Body of pancreas (tissue), 4 donors: ENCODE measurements around the gene SLC28A3. TPM values are rescaled to one million over a fixed set of nuclear protein-coding genes. Genes with fewer than 3 reads are reported as not detected.
A peak's percentile ranks its signal among the peaks of the same experiment; 100 is the strongest.

ENCODE experiments used
- ATAC-seq: fragments of 150-250 bp; one replicate; pipeline ENCODE4 v1.9.1; 2016
- DNase-seq, 4 donors: peaks; one replicate each; pipeline ENCODE4 v3.0.0-alpha.2; 2019
- H3K27ac ChIP-seq, 4 donors: fragments of 200-600 bp; sonication (generic); 1 replicate in 3 of 4; 2 replicates in 1 of 4; pipeline versions ENCODE4 v1.5.1 to v1.6.1; 2016 to 2019; ENCODE audit warnings: mild to moderate bottlenecking in 1 of 4, mixed read lengths in 1 of 4, moderate library complexity in 1 of 4
- H3K27me3 ChIP-seq, 2 donors: fragments of 200-600 bp; sonication (generic); one replicate each; pipeline ENCODE4 v1.6.0; 2016; ENCODE audit warnings: mild to moderate bottlenecking in 1 of 2
- H3K36me3 ChIP-seq, 2 donors: fragments of 200-600 bp; sonication (generic); replicated peaks in 1 of 2; 2 replicates each; pipeline ENCODE4 v1.5.1; 2016; ENCODE audit warnings: low read depth in 2 of 2; ENCODE audit not compliant: insufficient read depth in 1 of 2
- H3K4me1 ChIP-seq: fragments of 200-600 bp; sonication (generic); one replicate; pipeline ENCODE4 v1.6.0; 2016
- H3K4me3 ChIP-seq, 2 donors: fragments of 200-600 bp; sonication (generic); 1 replicate in 1 of 2; 2 replicates in 1 of 2; pipeline ENCODE4 v1.5.1; 2016 to 2019
- H3K9me3 ChIP-seq, 3 donors: fragments of 200-600 bp; sonication (generic); 1 replicate in 2 of 3; 2 replicates in 1 of 3; pipeline ENCODE4 v1.5.1; 2016
- POLR2A ChIP-seq, 3 donors: fragments of 450-650 bp; IDR thresholded peaks; one replicate each; pipeline ENCODE4 v1.6.1; 2016; ENCODE audit warnings: antibody characterized with exemption in 3 of 3, mild to moderate bottlenecking in 2 of 3
- WGBS, 2 donors: methylation state at CpG; one replicate each; pipeline ENCODE4 v1.1.5; 2017; 5-methylcytosine and 5-hydroxymethylcytosine counted together
- intact Hi-C: fragments of 100-400 bp; cut with DNase I; formaldehyde crosslinking; loops from one replicate; pipeline ENCODE4 v1.15.1; 2023
- total RNA-seq, 2 donors: library from RNA; depleted of rRNA; stranded (reverse); fragments of >200 nt; gene quantifications; one replicate each; pipeline ENCODE4 v1.1.0, GENCODE V29; 2016
- TF ChIP-seq, protein P1 (sequence below), 7 experiments: fragments of 450-650 bp in 4 of 7; fragments of 200-600 bp in 3 of 7; sonication (generic) in 3 of 7; IDR thresholded peaks; one replicate each; pipeline ENCODE4 v1.5.1; 2016 to 2019; ENCODE audit warnings: antibody characterized with exemption in 7 of 7

Gene SLC28A3
- total RNA-seq, 2 donors from 2014 or later: 4.3 to 8.0 TPM

DNA sequence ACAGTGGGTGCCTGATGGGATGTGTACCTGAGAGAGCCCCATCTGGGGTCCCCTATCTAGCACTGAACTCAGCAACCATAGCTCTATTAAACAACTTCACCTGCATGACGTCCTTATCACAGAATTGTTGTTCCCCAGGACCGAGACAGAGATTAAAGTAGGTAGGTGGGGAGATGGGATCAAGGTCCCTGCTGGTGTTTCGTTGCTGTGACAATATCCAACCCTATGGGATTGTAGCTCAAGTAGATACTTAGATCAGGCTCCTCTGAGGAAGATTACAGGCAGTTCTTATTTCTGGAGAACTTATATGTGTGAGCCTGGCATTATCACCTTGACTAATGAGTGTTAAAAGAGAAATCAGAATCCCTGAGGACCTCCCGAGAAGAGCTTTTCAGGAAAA is 84.9 kb downstream of the SLC28A3 start:
- ATAC-seq: no peak
- Histone ChIP-seq H3K4me1 (peaks cover 8% of the 10 kb centered on the region), H3K4me3 (no peak overlapping the region), H3K27me3 (no peaks in the 10 kb centered on the region), H3K36me3 (no peaks in the 10 kb centered on the region), H3K27ac (no peak overlapping the region), H3K9me3 (no peaks in the 10 kb centered on the region)
- 36 to 41% methylated on average over 4 of the region's 4 CpGs for WGBS, 2 donors
- DNase-seq: no peak
- intact Hi-C loops: no loop called here
- TF ChIP-seq, protein P1, sequence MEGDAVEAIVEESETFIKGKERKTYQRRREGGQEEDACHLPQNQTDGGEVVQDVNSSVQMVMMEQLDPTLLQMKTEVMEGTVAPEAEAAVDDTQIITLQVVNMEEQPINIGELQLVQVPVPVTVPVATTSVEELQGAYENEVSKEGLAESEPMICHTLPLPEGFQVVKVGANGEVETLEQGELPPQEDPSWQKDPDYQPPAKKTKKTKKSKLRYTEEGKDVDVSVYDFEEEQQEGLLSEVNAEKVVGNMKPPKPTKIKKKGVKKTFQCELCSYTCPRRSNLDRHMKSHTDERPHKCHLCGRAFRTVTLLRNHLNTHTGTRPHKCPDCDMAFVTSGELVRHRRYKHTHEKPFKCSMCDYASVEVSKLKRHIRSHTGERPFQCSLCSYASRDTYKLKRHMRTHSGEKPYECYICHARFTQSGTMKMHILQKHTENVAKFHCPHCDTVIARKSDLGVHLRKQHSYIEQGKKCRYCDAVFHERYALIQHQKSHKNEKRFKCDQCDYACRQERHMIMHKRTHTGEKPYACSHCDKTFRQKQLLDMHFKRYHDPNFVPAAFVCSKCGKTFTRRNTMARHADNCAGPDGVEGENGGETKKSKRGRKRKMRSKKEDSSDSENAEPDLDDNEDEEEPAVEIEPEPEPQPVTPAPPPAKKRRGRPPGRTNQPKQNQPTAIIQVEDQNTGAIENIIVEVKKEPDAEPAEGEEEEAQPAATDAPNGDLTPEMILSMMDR (IDR thresholded peaks at IDR 0.05): no peak
- no peak for TF ChIP-seq POLR2A (IDR thresholded peaks at IDR 0.05)

DNA sequence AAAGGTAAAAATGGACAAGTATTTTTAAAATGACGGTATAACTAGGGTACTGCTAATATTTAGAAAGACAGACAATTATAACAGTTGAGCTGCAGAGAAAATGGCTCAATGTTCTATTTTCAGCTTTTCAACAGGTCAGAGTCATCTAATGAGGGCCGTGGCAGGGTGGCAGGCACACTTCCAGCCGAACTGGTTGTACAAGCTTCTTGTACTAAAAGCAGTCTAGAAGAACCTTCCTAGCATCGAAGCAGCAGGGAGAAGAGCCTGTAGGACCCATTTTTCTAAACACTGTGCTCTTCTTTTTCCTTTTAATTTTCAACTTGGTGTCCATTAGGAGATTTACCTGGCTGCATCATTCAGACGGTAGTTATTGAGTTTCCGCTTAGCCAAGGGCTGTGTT is 85.6 kb downstream of the SLC28A3 start:
- Histone ChIP-seq H3K4me1 (peaks cover 8% of the 10 kb centered on the region), H3K36me3 (no peaks in the 10 kb centered on the region), H3K4me3 (no peak overlapping the region), H3K27me3 (no peaks in the 10 kb centered on the region), H3K9me3 (no peaks in the 10 kb centered on the region), H3K27ac (no peak overlapping the region)
- DNase-seq (peak in 3 of 4 donors; percentile 47 to 69 (median 61)), ATAC-seq (no peak)
- intact Hi-C loops: no loop called here
- TF ChIP-seq POLR2A (IDR thresholded peaks at IDR 0.05): no peak
- TF ChIP-seq, protein P1 (IDR thresholded peaks at IDR 0.05): no peak
- 41 to 43% methylated on average over 6 of the region's 6 CpGs for WGBS, 2 donors

DNA sequence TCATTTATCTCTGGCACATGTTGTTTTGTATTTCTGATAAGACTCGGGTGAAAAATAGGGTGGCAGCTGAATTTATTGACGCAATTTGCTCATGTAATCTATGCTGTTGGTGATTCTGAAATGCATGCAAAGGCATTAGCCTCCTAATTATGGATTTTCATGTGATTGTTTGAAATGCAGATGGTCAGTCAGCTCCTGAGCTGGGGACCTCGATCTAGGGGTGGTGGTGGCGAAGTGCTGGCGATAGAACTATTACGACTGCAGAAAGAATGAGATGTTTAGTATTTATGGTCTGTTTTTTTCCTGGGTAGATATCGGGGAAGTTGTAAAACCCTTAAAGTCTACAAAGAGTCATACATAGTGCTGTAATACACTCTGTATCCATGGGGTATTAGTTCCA is 88.6 kb downstream of the SLC28A3 start:
- Histone ChIP-seq H3K4me3 (no peak overlapping the region), H3K4me1 (peaks cover 8% of the 10 kb centered on the region), H3K27ac (no peak overlapping the region), H3K27me3 (no peaks in the 10 kb centered on the region), H3K36me3 (no peaks in the 10 kb centered on the region), H3K9me3 (no peaks in the 10 kb centered on the region)
- 64% methylated on average over 7 of the region's 7 CpGs for WGBS, 2 donors
- ATAC-seq (no peak), DNase-seq (no peak)
- intact Hi-C loops: no loop called here
- TF ChIP-seq, protein P1 (IDR thresholded peaks at IDR 0.05): no peak
- no peak for TF ChIP-seq POLR2A (IDR thresholded peaks at IDR 0.05)

DNA sequence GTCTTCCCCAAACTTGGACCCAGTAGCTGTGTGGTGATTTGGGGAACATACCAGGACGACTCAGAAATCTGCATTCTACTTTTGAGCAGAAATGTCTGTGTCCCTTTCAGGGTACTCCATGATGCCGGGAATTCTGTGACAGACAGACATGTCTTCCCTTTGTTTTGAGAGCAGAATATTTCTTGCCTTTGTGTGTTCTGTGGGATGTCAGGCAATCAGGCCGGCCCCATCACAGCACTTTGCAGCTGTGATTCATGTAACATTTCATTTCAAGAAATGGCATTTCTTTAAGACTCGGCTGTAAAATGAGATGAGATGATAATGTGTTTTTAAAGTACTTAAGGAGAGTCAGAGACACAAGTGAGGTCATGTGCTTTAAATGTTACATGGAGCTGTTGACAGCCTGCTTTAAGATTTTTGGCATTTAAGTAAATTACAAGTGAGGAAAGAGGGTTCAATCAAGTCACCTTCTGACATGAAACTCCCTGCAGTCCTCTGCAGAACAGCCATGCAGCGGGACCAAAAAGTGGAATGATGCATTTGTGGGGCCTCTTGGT is 98.7 kb downstream of the SLC28A3 start:
- Histone ChIP-seq H3K27ac (no peak overlapping the region), H3K4me1 (no peaks in the 10 kb centered on the region), H3K36me3 (no peaks in the 10 kb centered on the region), H3K27me3 (no peaks in the 10 kb centered on the region), H3K4me3 (no peak overlapping the region), H3K9me3 (peaks cover 0 to 6% (median 0%) of the 10 kb centered on the region in 3 donors)
- intact Hi-C loops: no loop called here
- TF ChIP-seq POLR2A (IDR thresholded peaks at IDR 0.05): no peak
- TF ChIP-seq, protein P1 (IDR thresholded peaks at IDR 0.05): no peak
- ATAC-seq (no peak), DNase-seq (no peak)
- WGBS, 2 donors: 69 to 70% methylated on average over 5 of the region's 5 CpGs

DNA sequence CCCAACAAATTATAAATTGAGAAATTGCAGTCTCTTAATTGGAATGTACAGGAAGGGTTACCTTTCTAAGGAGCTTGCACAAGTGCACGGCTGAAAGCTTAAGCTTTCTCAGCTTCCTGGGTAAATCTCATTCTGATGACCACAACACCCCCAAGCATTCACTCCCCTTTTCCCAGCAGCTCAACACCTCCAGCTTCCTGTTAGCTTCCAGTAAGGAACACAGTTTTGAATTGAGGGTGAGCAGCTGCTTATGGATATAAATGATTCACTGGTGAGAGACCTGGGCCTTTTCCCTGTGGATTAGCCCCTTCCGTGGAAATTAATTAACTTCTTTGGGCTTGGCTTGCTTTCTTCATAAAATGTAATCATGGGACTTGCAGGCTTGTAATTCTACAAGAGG is 101.2 kb downstream of the SLC28A3 start:
- no peaks in the 10 kb centered on the region for H3K36me3 ChIP-seq
- H3K4me3 ChIP-seq: no peak overlapping the region
- 80 to 89% methylated on average over 2 of the region's 2 CpGs for WGBS, 2 donors
- DNase-seq (no peak), ATAC-seq (no peak)
- peaks cover 0 to 6% (median 0%) of the 10 kb centered on the region in 3 donors for H3K9me3 ChIP-seq
- H3K27ac ChIP-seq: no peak overlapping the region
- H3K4me1 ChIP-seq: no peaks in the 10 kb centered on the region
- H3K27me3 ChIP-seq: no peaks in the 10 kb centered on the region
- TF ChIP-seq, protein P1 (IDR thresholded peaks at IDR 0.05): no peak
- no peak for TF ChIP-seq POLR2A (IDR thresholded peaks at IDR 0.05)
- intact Hi-C loops: no loop called here
